ENCODE data around the gene SORL1.
"Not testable (repeated sequence)": the region's sequence is repeated elsewhere in the genome, so short reads cannot be mapped to it uniquely, and the experiment has no call there.

The SORL1 gene

DNA sequence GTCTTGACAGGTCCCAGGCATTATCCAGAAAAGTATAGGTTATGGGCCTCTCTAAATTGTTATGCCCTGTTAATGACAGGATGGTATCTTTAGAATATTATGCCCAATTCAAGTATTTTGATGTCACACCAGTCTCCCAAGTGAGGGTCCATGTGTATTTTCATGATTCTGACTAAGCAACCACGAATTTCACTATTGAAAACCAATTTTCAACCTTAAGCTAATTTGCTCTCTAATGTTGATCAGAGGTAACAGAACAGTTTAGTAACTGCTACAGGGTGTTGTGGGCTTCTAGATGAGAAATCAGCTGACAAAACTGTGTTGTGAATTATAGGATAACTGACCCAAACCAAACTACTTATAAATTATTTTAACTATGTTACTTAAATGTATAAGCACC lies 48.6 kb downstream of the SORL1 start:
- no peaks in the 10 kb centered on the region for H3K9me3 ChIP-seq (ENCODE audit: control insufficient read depth in 1 of 2, low read length in 2 of 2)
- no peak overlapping the region for H3K4me3 ChIP-seq (ENCODE audit: low read depth in 1 of 2, low read length in 2 of 2)
- H3K27ac ChIP-seq (ENCODE audit: low read depth, low read length) = no peak overlapping the region
- H3K36me3 ChIP-seq (ENCODE audit: control insufficient read depth in 1 of 2, insufficient read depth in 2 of 2, low read length in 2 of 2) = peaks cover 14 to 39% of the 10 kb centered on the region in 2 donors
- no peak overlapping the region for H3K9ac ChIP-seq (ENCODE audit: low read depth in 1 of 2, low read length in 2 of 2)
- H3K27me3 ChIP-seq (ENCODE audit: control insufficient read depth in 1 of 2, insufficient read depth in 2 of 2, low read length in 2 of 2) = no peaks in the 10 kb centered on the region
- H3K4me1 ChIP-seq (ENCODE audit: control insufficient read depth in 1 of 2, insufficient read depth in 2 of 2, low read length in 2 of 2) = no peaks in the 10 kb centered on the region

DNA sequence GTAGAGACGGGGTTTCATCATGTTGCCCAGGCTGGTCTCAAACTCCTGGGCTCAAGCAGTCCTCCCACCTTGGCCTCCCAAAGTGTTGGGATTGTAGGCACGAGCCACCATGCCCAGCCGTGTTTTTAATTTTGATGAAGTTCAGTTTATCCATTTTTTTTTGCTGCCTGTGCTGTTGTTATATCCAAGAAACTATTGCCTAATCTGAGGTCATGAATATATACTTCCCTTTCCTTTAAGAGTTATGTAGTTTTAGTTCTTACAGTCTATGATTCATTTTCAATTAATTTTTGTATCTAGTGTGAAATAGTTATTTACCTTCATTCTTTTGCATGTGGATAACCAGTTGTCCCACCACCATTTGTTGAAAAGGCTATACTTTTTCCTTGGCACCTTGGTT lies 50.9 kb downstream of the SORL1 start:
- H3K27me3 ChIP-seq (ENCODE audit: control insufficient read depth in 1 of 2, insufficient read depth in 2 of 2, low read length in 2 of 2) = no peaks in the 10 kb centered on the region
- no peak overlapping the region for H3K4me3 ChIP-seq (ENCODE audit: low read depth in 1 of 2, low read length in 2 of 2)
- H3K36me3 ChIP-seq (ENCODE audit: control insufficient read depth in 1 of 2, insufficient read depth in 2 of 2, low read length in 2 of 2) = peaks cover 2 to 19% of the 10 kb centered on the region in 2 donors
- no peaks in the 10 kb centered on the region for H3K4me1 ChIP-seq (ENCODE audit: control insufficient read depth in 1 of 2, insufficient read depth in 2 of 2, low read length in 2 of 2)
- H3K9ac ChIP-seq (ENCODE audit: low read depth in 1 of 2, low read length in 2 of 2) = no peak overlapping the region
- H3K9me3 ChIP-seq (ENCODE audit: control insufficient read depth in 1 of 2, low read length in 2 of 2) = no peaks in the 10 kb centered on the region
- no peak overlapping the region for H3K27ac ChIP-seq (ENCODE audit: low read depth, low read length)

DNA sequence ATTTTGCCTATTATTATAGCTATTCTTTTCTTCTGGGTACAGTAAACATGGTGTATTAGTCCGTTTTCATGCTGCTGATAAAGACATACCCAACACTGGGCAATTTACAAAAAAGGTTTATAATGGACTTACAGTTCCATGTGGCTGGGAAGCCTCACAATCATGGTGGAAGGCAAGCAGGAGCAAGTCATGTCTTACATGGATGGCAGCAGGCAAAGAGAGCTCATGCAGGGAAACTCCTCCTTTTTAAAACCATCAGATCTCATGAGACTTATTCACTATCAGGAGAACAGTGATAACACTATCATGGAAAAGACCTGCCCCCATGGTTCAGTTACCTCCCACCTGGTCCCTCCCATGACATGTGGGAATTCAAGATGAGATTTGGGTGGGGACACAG lies 54.1 kb downstream of the SORL1 start:
- H3K4me3 ChIP-seq (ENCODE audit: low read depth in 1 of 2, low read length in 2 of 2); H3K27ac ChIP-seq (ENCODE audit: low read depth, low read length); H3K9ac ChIP-seq (ENCODE audit: low read depth in 1 of 2, low read length in 2 of 2); H3K9me3 ChIP-seq (ENCODE audit: control insufficient read depth in 1 of 2, low read length in 2 of 2); H3K27me3 ChIP-seq (ENCODE audit: control insufficient read depth in 1 of 2, insufficient read depth in 2 of 2, low read length in 2 of 2); H3K36me3 ChIP-seq (ENCODE audit: control insufficient read depth in 1 of 2, insufficient read depth in 2 of 2, low read length in 2 of 2); H3K4me1 ChIP-seq (ENCODE audit: control insufficient read depth in 1 of 2, insufficient read depth in 2 of 2, low read length in 2 of 2): not testable (repeated sequence)

DNA sequence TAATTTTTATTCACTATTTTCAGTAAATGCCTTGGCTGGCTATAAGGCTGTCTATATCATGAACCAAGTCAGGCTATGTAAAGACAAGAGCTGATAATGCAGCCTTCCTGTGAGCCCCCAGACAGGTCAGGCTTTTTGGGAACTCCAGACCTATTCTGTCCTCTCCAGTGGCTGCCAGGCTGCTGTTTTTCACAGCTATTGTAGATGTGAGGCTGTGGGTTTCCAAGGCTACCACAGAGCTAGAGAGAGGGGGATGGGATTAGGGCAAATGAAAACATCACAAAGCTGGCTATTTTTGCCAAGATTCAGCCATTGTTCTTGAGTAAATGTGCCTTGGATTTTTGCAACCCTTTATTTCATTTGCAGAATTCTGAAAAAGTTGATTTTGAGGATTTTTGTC lies 56.3 kb downstream of the SORL1 start:
- Histone ChIP-seq H3K4me1 (ENCODE audit: control insufficient read depth in 1 of 2, insufficient read depth in 2 of 2, low read length in 2 of 2) (no peaks in the 10 kb centered on the region), H3K9ac (ENCODE audit: low read depth in 1 of 2, low read length in 2 of 2) (no peak overlapping the region), H3K4me3 (ENCODE audit: low read depth in 1 of 2, low read length in 2 of 2) (no peak overlapping the region), H3K27me3 (ENCODE audit: control insufficient read depth in 1 of 2, insufficient read depth in 2 of 2, low read length in 2 of 2) (no peaks in the 10 kb centered on the region), H3K9me3 (ENCODE audit: control insufficient read depth in 1 of 2, low read length in 2 of 2) (no peaks in the 10 kb centered on the region), H3K27ac (ENCODE audit: low read depth, low read length) (no peak overlapping the region), H3K36me3 (ENCODE audit: control insufficient read depth in 1 of 2, insufficient read depth in 2 of 2, low read length in 2 of 2) (peaks cover 3 to 14% of the 10 kb centered on the region in 2 donors)

DNA sequence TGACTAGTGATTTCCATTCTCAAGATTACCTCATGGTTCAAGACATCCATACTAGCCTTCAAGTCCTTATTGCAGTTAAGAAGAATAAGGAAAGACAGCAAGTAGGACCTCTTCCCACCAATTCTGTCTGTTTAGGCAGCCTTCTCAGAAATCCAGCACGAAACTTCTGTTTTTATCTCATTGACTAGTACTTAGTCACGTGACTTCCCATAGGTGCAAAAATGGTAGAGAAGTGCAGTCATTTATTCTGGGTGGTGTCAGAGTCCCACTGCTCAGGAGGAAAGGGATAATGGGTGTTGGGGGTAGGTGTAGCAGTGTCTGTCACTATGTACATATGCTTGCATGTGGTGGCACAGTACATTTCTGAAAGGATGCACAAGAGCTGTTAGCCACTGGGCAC lies 58.3 kb downstream of the SORL1 start:
- Histone ChIP-seq H3K9ac (ENCODE audit: low read depth in 1 of 2, low read length in 2 of 2) (no peak overlapping the region), H3K36me3 (ENCODE audit: control insufficient read depth in 1 of 2, insufficient read depth in 2 of 2, low read length in 2 of 2) (peaks cover 15 to 18% of the 10 kb centered on the region in 2 donors), H3K9me3 (ENCODE audit: control insufficient read depth in 1 of 2, low read length in 2 of 2) (no peaks in the 10 kb centered on the region), H3K4me1 (ENCODE audit: control insufficient read depth in 1 of 2, insufficient read depth in 2 of 2, low read length in 2 of 2) (no peaks in the 10 kb centered on the region), H3K4me3 (ENCODE audit: low read depth in 1 of 2, low read length in 2 of 2) (no peak overlapping the region), H3K27ac (ENCODE audit: low read depth, low read length) (no peak overlapping the region), H3K27me3 (ENCODE audit: control insufficient read depth in 1 of 2, insufficient read depth in 2 of 2, low read length in 2 of 2) (no peaks in the 10 kb centered on the region)

DNA sequence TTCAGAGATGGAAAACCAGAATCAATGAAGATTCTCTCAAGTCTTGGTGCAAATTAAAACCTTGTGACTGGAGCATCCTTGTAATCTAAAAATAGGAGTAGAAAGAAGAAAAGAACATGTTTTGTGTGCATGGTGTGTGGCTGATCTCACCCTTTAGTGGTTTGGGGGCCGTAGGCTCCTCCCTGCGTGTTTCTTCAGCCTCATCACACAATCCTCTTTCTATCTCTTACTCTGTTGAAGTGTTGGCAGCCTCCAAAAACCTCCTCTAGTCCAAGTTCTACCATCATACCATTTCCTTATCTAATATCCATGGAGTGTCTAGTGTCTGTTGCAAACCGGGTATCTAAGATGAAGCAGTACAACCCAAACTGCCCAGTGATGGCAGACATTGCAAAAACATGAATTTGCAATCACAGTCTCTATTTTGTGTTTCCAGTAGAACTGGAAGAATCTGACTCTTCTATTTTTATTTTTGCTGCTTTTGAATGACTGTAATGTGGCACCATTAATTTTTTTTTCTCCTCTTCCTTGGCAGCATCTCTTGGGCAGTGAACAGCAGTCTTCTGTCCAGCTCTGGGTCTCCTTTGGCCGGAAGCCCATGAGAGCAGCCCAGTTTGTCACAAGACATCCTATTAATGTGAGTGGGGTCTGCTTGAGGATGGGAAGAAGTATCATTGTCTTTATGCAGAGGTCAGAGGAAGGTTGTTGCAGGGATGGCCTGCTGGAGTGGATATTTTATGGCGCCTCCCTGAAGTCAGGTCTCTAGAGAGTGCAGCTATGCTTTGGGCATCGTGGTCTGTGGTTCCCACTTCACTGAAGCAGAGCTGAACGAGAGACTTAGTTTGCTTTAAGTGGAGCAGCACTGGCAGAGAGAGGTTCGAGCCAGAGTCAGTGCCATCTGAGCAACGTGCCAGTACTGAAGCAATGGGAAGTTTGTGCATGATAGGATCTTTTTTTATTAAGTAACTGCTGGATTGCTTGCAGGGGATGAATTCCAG lies 60.7 kb downstream of the SORL1 start:
- no peaks in the 10 kb centered on the region for H3K27me3 ChIP-seq (ENCODE audit: control insufficient read depth in 1 of 2, insufficient read depth in 2 of 2, low read length in 2 of 2)
- no peak overlapping the region for H3K9ac ChIP-seq (ENCODE audit: low read depth in 1 of 2, low read length in 2 of 2)
- H3K9me3 ChIP-seq (ENCODE audit: control insufficient read depth in 1 of 2, low read length in 2 of 2) = no peaks in the 10 kb centered on the region
- H3K4me3 ChIP-seq (ENCODE audit: low read depth in 1 of 2, low read length in 2 of 2) = no peak overlapping the region
- peaks cover 17 to 27% of the 10 kb centered on the region in 2 donors for H3K36me3 ChIP-seq (ENCODE audit: control insufficient read depth in 1 of 2, insufficient read depth in 2 of 2, low read length in 2 of 2)
- no peak overlapping the region for H3K27ac ChIP-seq (ENCODE audit: low read depth, low read length)
- H3K4me1 ChIP-seq (ENCODE audit: control insufficient read depth in 1 of 2, insufficient read depth in 2 of 2, low read length in 2 of 2) = no peaks in the 10 kb centered on the region

DNA sequence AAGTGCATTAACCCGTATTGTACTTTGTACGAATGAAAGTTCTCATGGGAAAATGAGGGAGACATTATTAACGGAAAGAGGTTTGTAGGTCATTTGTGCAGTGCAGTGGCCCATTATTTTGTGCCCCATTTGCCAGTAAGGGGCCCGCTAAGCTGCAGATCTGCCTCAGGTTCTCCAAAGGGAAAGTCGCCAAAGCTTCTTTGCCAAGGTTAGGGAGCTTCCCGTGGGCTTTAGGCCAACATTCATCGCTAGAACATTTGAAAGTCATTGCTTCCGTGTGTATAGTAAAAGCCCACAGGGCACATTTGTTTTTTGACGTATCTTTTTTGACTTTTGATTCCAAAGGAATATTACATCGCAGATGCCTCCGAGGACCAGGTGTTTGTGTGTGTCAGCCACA lies 61.7 kb downstream of the SORL1 start:
- Histone ChIP-seq H3K9me3 (ENCODE audit: control insufficient read depth in 1 of 2, low read length in 2 of 2) (no peaks in the 10 kb centered on the region), H3K27ac (ENCODE audit: low read depth, low read length) (no peak overlapping the region)

DNA sequence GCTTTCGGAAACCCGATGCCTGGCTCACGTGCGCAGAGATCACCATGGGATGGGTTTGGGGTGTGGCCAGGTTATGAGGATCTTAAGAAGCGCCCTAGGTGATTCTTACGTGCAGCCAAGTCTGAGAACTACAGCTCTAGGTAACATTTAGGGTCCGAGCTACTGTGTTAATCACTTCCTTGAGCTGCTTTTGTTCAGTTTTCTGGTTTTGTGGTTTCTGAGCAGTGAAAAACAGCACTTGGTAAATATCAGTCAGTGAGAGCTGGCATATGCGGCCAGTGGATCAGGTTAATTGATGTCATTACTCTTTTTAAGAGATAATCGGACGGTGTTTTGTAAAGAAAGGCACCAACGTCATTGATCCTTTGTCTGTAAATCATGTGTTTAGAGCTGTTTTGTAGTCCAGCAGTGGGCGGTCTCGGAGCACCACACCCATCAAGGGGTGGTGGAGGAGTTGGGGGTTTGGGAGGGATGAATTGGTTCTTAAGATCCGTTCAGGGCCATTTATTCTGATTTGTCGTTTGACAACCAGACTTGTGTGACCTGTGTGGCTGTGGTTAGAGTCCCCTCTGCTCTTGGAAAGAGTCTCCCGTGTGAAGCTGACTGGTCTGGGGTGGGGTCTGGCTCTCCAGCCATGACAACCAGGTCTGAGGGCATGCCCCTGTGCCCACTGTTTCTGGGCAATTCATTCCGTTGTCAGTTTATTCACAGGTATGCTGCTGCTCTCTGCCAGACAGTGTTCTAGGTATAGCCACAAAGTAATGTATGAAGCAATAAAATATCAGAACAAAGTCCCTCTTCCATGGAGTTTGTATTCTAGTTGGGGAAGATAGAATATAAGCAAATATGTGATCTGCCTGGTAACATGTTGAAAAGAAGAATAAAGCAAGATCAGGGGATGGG lies 62.6 kb downstream of the SORL1 start:
- no peak overlapping the region for H3K4me3 ChIP-seq (ENCODE audit: low read depth in 1 of 2, low read length in 2 of 2)
- H3K9ac ChIP-seq (ENCODE audit: low read depth in 1 of 2, low read length in 2 of 2) = no peak overlapping the region
- H3K27me3 ChIP-seq (ENCODE audit: control insufficient read depth in 1 of 2, insufficient read depth in 2 of 2, low read length in 2 of 2) = no peaks in the 10 kb centered on the region
- no peaks in the 10 kb centered on the region for H3K4me1 ChIP-seq (ENCODE audit: control insufficient read depth in 1 of 2, insufficient read depth in 2 of 2, low read length in 2 of 2)
- no peak overlapping the region for H3K27ac ChIP-seq (ENCODE audit: low read depth, low read length)
- no peaks in the 10 kb centered on the region for H3K9me3 ChIP-seq (ENCODE audit: control insufficient read depth in 1 of 2, low read length in 2 of 2)
- peaks cover 22 to 31% of the 10 kb centered on the region in 2 donors for H3K36me3 ChIP-seq (ENCODE audit: control insufficient read depth in 1 of 2, insufficient read depth in 2 of 2, low read length in 2 of 2)

More for the DNA sequence above, 61.7 kb downstream of the SORL1 start:
- no peak overlapping the region for H3K4me3 ChIP-seq (ENCODE audit: low read depth in 1 of 2, low read length in 2 of 2)
- H3K9ac ChIP-seq (ENCODE audit: low read depth in 1 of 2, low read length in 2 of 2) = no peak overlapping the region
- no peaks in the 10 kb centered on the region for H3K27me3 ChIP-seq (ENCODE audit: control insufficient read depth in 1 of 2, insufficient read depth in 2 of 2, low read length in 2 of 2)
- no peaks in the 10 kb centered on the region for H3K4me1 ChIP-seq (ENCODE audit: control insufficient read depth in 1 of 2, insufficient read depth in 2 of 2, low read length in 2 of 2)
- peaks cover 22 to 31% of the 10 kb centered on the region in 2 donors for H3K36me3 ChIP-seq (ENCODE audit: control insufficient read depth in 1 of 2, insufficient read depth in 2 of 2, low read length in 2 of 2)

DNA sequence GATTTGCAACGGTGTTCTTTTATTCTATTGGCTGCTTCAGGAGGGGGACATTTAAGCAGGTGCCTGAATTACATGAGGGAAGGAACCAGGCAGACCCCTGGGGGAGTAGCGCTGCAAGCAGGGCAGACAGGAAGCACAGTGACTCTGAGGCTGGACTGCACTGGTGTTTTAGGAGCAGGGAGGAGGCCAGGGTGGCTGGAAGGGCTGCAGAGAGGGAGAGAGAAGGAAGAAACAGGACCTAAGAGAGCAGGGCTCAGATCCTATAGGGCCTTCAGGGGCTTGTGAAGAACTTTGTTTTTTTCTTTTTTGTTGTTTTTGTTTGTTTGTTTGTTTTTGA lies 63.2 kb downstream of the SORL1 start:
- Histone ChIP-seq H3K27me3 (ENCODE audit: control insufficient read depth in 1 of 2, insufficient read depth in 2 of 2, low read length in 2 of 2) (no peaks in the 10 kb centered on the region), H3K9me3 (ENCODE audit: control insufficient read depth in 1 of 2, low read length in 2 of 2) (no peaks in the 10 kb centered on the region), H3K9ac (ENCODE audit: low read depth in 1 of 2, low read length in 2 of 2) (no peak overlapping the region), H3K4me1 (ENCODE audit: control insufficient read depth in 1 of 2, insufficient read depth in 2 of 2, low read length in 2 of 2) (no peaks in the 10 kb centered on the region), H3K36me3 (ENCODE audit: control insufficient read depth in 1 of 2, insufficient read depth in 2 of 2, low read length in 2 of 2) (peaks cover 22 to 29% of the 10 kb centered on the region in 2 donors), H3K4me3 (ENCODE audit: low read depth in 1 of 2, low read length in 2 of 2) (no peak overlapping the region), H3K27ac (ENCODE audit: low read depth, low read length) (no peak overlapping the region)

DNA sequence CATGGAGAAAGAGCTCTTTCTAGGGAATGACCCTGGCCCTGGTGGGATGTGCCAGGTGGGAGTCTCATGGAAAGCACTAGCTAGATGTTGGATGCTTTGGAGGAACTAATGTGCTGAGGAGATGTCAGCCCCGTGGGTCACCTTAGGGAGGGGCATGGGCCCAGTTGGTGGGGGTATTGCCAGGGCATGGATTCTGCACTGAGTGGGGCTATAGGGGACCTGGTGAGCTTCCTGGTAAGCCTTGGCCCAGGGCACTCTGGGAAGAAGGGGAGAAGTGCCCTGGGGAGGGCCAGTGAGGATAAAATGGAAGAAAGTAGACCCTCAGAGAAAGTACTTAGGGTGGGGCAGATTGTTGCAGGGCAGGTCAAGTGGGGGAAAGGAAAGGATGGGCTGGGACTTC lies 65.9 kb downstream of the SORL1 start:
- peaks cover 29 to 36% of the 10 kb centered on the region in 2 donors for H3K36me3 ChIP-seq (ENCODE audit: control insufficient read depth in 1 of 2, insufficient read depth in 2 of 2, low read length in 2 of 2)
- no peak overlapping the region for H3K4me3 ChIP-seq (ENCODE audit: low read depth in 1 of 2, low read length in 2 of 2)
- no peak overlapping the region for H3K9ac ChIP-seq (ENCODE audit: low read depth in 1 of 2, low read length in 2 of 2)
- H3K27ac ChIP-seq (ENCODE audit: low read depth, low read length) = no peak overlapping the region
- no peaks in the 10 kb centered on the region for H3K9me3 ChIP-seq (ENCODE audit: control insufficient read depth in 1 of 2, low read length in 2 of 2)
- no peaks in the 10 kb centered on the region for H3K4me1 ChIP-seq (ENCODE audit: control insufficient read depth in 1 of 2, insufficient read depth in 2 of 2, low read length in 2 of 2)
- no peaks in the 10 kb centered on the region for H3K27me3 ChIP-seq (ENCODE audit: control insufficient read depth in 1 of 2, insufficient read depth in 2 of 2, low read length in 2 of 2)

All from duodenal mucosa (tissue), 2 donors.